H9 (cell line): Measurements from ENCODE around the gene F11R. TPM values are rescaled to one million over a fixed set of nuclear protein-coding genes. Genes with fewer than 3 reads are reported as not detected.

Experiments used
- DNase-seq: peaks from one replicate; pipeline ENCODE4 v3.0.0-alpha.2; 2017
- H2AFZ ChIP-seq: one replicate; pipeline ENCODE4 v1.6.1; 2013; ENCODE audit warnings: mild to moderate bottlenecking, low read length, control low read depth, moderate library complexity
- H2AK5ac ChIP-seq: 2 replicates; pipeline ENCODE4 v1.6.1; 2013; ENCODE audit warnings: low read length, control low read depth, mixed read lengths; ENCODE audit not compliant: insufficient read length
- H2BK120ac ChIP-seq: one replicate; pipeline ENCODE4 v1.6.1; 2013; ENCODE audit warnings: low read depth, mild to moderate bottlenecking, low read length, control low read depth, inconsistent platforms; ENCODE audit not compliant: poor library complexity, severe bottlenecking
- H2BK12ac ChIP-seq: 2 replicates; pipeline ENCODE4 v1.6.1; 2013; ENCODE audit warnings: low read length, control low read depth, mixed read lengths, low read depth; ENCODE audit not compliant: insufficient read length
- H2BK15ac ChIP-seq: 2 replicates; pipeline ENCODE4 v1.6.1; 2013; ENCODE audit warnings: low read depth, low read length, control low read depth
- H2BK20ac ChIP-seq: one replicate; pipeline ENCODE4 v1.6.1; 2013; ENCODE audit warnings: low read depth, mild to moderate bottlenecking, low read length, control low read depth, inconsistent platforms; ENCODE audit not compliant: poor library complexity, severe bottlenecking
- H2BK5ac ChIP-seq: 2 replicates; pipeline ENCODE4 v1.6.1; 2013; ENCODE audit warnings: low read length, control low read depth, mixed read lengths; ENCODE audit not compliant: insufficient read length
- H3K14ac ChIP-seq: 2 replicates; pipeline ENCODE4 v1.6.1; 2013; ENCODE audit warnings: low read length, control low read depth; ENCODE audit not compliant: insufficient read depth
- H3K18ac ChIP-seq: 2 replicates; pipeline ENCODE4 v1.6.1; 2013; ENCODE audit warnings: low read depth, mild to moderate bottlenecking, mixed read lengths, low read length, control low read depth; ENCODE audit not compliant: insufficient read length
- H3K23ac ChIP-seq: 2 replicates; pipeline ENCODE4 v1.6.1; 2013; ENCODE audit warnings: low read length, control low read depth, mixed read lengths, low read depth; ENCODE audit not compliant: insufficient read length
- H3K23me2 ChIP-seq: 2 replicates; pipeline ENCODE4 v1.6.1; 2013; ENCODE audit warnings: low read depth, mild to moderate bottlenecking, mixed read lengths, low read length, control low read depth; ENCODE audit not compliant: insufficient read length, poor library complexity, severe bottlenecking
- H3K27ac ChIP-seq: 2 replicates; pipeline ENCODE4 v1.5.1; 2013; ENCODE audit warnings: low read length, control low read depth, mixed read lengths, low read depth; ENCODE audit not compliant: insufficient read length
- H3K27me3 ChIP-seq: 2 replicates; pipeline ENCODE4 v1.6.1; 2013; ENCODE audit warnings: low read length, control low read depth, inconsistent platforms; ENCODE audit not compliant: insufficient read depth
- H3K4ac ChIP-seq: 2 replicates; pipeline ENCODE4 v1.6.1; 2013; ENCODE audit warnings: low read depth, mild to moderate bottlenecking, control low read depth, inconsistent platforms, low read length, moderate library complexity
- H3K4me1 ChIP-seq: 2 replicates; pipeline ENCODE4 v1.6.1; 2013; ENCODE audit warnings: low read length, control low read depth, inconsistent platforms; ENCODE audit not compliant: insufficient read depth
- H3K4me2 ChIP-seq: 2 replicates; pipeline ENCODE4 v1.6.1; 2013; ENCODE audit warnings: low read length, control low read depth, mixed read lengths; ENCODE audit not compliant: insufficient read length, insufficient read depth
- H3K56ac ChIP-seq: 2 replicates; pipeline ENCODE4 v1.6.1; 2013; ENCODE audit warnings: low read depth, mild to moderate bottlenecking, mixed read lengths, low read length, control low read depth; ENCODE audit not compliant: insufficient read length
- H3K79me1 ChIP-seq: 2 replicates; pipeline ENCODE4 v1.6.1; 2013; ENCODE audit warnings: low read depth, mild to moderate bottlenecking, moderate library complexity, low read length, control low read depth, inconsistent platforms; ENCODE audit not compliant: insufficient read depth, poor library complexity, severe bottlenecking
- H3K79me2 ChIP-seq: 2 replicates; pipeline ENCODE4 v1.6.1; 2013; ENCODE audit warnings: low read length, control low read depth, inconsistent platforms; ENCODE audit not compliant: insufficient read depth
- H3K9ac ChIP-seq: 2 replicates; pipeline ENCODE4 v1.6.1; 2013; ENCODE audit warnings: low read length, control low read depth, mixed read lengths; ENCODE audit not compliant: insufficient read length; ENCODE audit errors: extremely low read depth
- H3K9me3 ChIP-seq: one replicate; pipeline ENCODE4 v1.6.1; 2013; ENCODE audit warnings: low read depth, low read length, inconsistent platforms; ENCODE audit not compliant: control insufficient read depth
- H3T11ph ChIP-seq: one replicate; pipeline ENCODE4 v1.6.1; 2013; ENCODE audit warnings: mild to moderate bottlenecking, low read length, control low read depth, inconsistent platforms
- H4K20me1 ChIP-seq: one replicate; pipeline ENCODE4 v1.6.1; 2013; ENCODE audit not compliant: control insufficient read depth, insufficient read length, insufficient read depth
- H4K5ac ChIP-seq: 2 replicates; pipeline ENCODE4 v1.6.1; 2013; ENCODE audit warnings: low read depth, mild to moderate bottlenecking, mixed read lengths, low read length, control low read depth; ENCODE audit not compliant: insufficient read length
- H4K8ac ChIP-seq: replicated peaks from 2 replicates; pipeline ENCODE4 v1.6.1; 2013; ENCODE audit warnings: low read length, control low read depth, mixed read lengths, low read depth; ENCODE audit not compliant: insufficient read length
- H4K91ac ChIP-seq: 2 replicates; pipeline ENCODE4 v1.6.1; 2013; ENCODE audit warnings: low read depth, mild to moderate bottlenecking, moderate library complexity, mixed read lengths, low read length, control low read depth; ENCODE audit not compliant: insufficient read length
- H3K27ac Mint-ChIP-seq, 3 experiments: 2 replicates in 2 of 3; 3 replicates in 1 of 3; pipeline ENCODE4 v1.8.0; 2020 to 2021; ENCODE audit warnings: mixed read lengths in 3 of 3, mild to moderate bottlenecking in 1 of 3, moderate library complexity in 1 of 3
- H3K27me3 Mint-ChIP-seq: 2 replicates; pipeline ENCODE4 v1.8.0; 2021; ENCODE audit warnings: low read depth, mild to moderate bottlenecking, moderate library complexity, mixed read lengths
- H3K36me3 Mint-ChIP-seq, 3 experiments: 2 replicates in 2 of 3; 3 replicates in 1 of 3; pipeline ENCODE4 v1.8.0; 2020 to 2021; ENCODE audit warnings: low read depth in 3 of 3, mixed read lengths in 3 of 3; ENCODE audit not compliant: insufficient read depth in 1 of 3
- H3K4me1 Mint-ChIP-seq, 2 experiments: 2 replicates each; pipeline ENCODE4 v1.8.0; 2020; ENCODE audit warnings: mixed read lengths in 2 of 2
- H3K4me3 Mint-ChIP-seq, 2 experiments: 2 replicates in 1 of 2; 3 replicates in 1 of 2; pipeline ENCODE4 v1.8.0; 2020 to 2021; ENCODE audit warnings: mild to moderate bottlenecking in 2 of 2, mixed read lengths in 2 of 2, moderate library complexity in 1 of 2
- H3K9me3 Mint-ChIP-seq, 2 experiments: 2 replicates in 1 of 2; 3 replicates in 1 of 2; pipeline ENCODE4 v1.8.0; 2020; ENCODE audit warnings: mild to moderate bottlenecking in 2 of 2, mixed read lengths in 2 of 2, moderate library complexity in 1 of 2
- CTCF ChIP-seq: fragments of 200-600 bp; sonication (generic); conservative IDR thresholded peaks from 3 replicates; pipeline ENCODE4 v1.8.0; 2021; ENCODE audit warnings: antibody characterized with exemption, mild to moderate bottlenecking
- WGBS: extraction: QIAGEN DNeasy Blood & Tissue Kit; methylation state at CpG from one replicate; pipeline ENCODE4 v1.1.7; 2013; ENCODE audit warnings: missing lambda C conversion rate, low lambda C conversion rate, mixed read lengths; ENCODE audit not compliant: insufficient read length; ENCODE audit errors: extremely low coverage; 5-methylcytosine and 5-hydroxymethylcytosine counted together
- total RNA-seq: library from RNA; stranded (reverse); gene quantifications from 2 replicates; pipeline ENCODE4 v1.2.1, GENCODE V29; 2021

The F11R gene
- total RNA-seq, 1 experiment from 2014 or later: 174 TPM

DNA sequence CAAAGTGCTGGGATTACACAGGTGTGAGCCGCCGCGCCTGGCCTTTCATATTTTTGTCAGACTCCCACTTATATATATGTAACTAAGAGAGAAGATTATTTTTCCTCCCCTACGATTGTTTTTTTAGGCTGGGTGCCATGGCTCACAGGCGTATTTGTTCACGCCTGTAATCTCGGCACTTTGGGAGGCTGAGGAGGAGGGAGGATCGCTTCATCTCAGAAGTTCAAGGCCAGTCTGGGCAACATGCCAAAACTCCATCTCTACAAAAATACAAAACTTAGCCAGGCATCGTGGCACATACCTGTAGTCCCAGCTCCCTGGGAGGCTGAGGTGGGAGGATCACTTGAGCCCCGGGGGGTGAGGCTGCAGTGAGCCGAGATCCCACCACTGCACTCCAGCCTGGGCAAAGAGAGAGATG lies 42.4 kb downstream of the F11R start:
- peaks cover 0 to 7% (median 5%) of the 10 kb centered on the region in 3 experiments; a peak in 5 of 7 replicates for H3K36me3 Mint-ChIP-seq
- Histone ChIP-seq H3K4me1 (no peaks in the 10 kb centered on the region; the same call in 1 of the 2 replicates), H3K79me2 (no peaks in the 10 kb centered on the region), H2AK5ac (no peak overlapping the region), H4K20me1 (no peaks in the 10 kb centered on the region), H3K4me2 (no peak overlapping the region), H2AFZ (no peak overlapping the region), H3K56ac (no peak overlapping the region), H3K23me2 (peaks cover 9% of the 10 kb centered on the region), H3K27ac (no peak overlapping the region), H3K27me3 (no peaks in the 10 kb centered on the region), H3K9me3 (no peaks in the 10 kb centered on the region), H2BK12ac (no peak overlapping the region), H2BK15ac (no peak overlapping the region), H3K18ac (no peak overlapping the region), H4K8ac (no peak overlapping the region), H3K4ac (no peak overlapping the region), H3T11ph (no peak overlapping the region), H3K14ac (no peak overlapping the region), H2BK5ac (no peak overlapping the region), H3K9ac (no peak overlapping the region), H4K5ac (no peak overlapping the region), H2BK120ac (no peak overlapping the region), H2BK20ac (no peak overlapping the region), H4K91ac (no peak overlapping the region), H3K79me1 (no peaks in the 10 kb centered on the region), H3K23ac (no peak overlapping the region)
- H3K27me3 Mint-ChIP-seq: no peaks in the 10 kb centered on the region; the same call in none of the 2 replicates
- peaks cover 3 to 6% of the 10 kb centered on the region in 2 experiments; a peak in 3 of 5 replicates for H3K9me3 Mint-ChIP-seq
- H3K27ac Mint-ChIP-seq: no peak overlapping the region
- DNase-seq: no peak
- peaks cover 30 to 34% of the 10 kb centered on the region in 2 experiments for H3K4me1 Mint-ChIP-seq
- no peak for TF ChIP-seq CTCF
- H3K4me3 Mint-ChIP-seq: no peak overlapping the region
- no CpG with 5 or more reads among the region's 11 CpGs for WGBS
